ENCODE measurements around the gene ATMIN.

ATMIN gene

DNA sequence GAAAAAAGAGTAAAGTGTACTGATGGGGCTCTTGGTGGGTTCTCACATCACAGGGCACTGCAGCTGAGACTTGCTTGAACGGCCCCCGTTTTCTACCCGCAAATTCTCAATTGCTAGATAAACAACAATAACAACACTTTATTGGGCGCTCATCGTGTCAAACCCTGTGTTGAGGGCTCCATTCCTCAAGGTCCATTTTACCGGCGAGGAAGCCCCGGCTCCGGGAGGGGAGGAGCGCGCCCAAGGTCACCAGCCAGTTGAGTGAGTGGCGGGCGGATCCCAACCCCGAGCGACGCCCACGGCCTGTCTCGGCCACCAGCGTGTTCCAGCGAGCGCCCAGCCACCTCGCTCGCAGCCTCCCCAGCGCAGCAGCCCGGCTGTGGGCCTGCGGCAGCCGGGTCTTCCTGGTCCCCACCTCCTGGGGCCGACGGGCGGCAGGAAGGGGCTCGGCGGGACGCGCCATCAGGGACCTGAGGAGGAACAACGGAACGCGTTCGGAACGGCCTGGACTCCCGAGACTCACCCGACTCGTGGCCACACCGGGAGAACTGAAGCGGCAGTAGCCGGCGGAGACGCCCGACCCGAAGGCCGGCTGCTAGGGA, 29.3 kb upstream of the ATMIN start:
- peak; percentile 71 for DNase-seq

DNA sequence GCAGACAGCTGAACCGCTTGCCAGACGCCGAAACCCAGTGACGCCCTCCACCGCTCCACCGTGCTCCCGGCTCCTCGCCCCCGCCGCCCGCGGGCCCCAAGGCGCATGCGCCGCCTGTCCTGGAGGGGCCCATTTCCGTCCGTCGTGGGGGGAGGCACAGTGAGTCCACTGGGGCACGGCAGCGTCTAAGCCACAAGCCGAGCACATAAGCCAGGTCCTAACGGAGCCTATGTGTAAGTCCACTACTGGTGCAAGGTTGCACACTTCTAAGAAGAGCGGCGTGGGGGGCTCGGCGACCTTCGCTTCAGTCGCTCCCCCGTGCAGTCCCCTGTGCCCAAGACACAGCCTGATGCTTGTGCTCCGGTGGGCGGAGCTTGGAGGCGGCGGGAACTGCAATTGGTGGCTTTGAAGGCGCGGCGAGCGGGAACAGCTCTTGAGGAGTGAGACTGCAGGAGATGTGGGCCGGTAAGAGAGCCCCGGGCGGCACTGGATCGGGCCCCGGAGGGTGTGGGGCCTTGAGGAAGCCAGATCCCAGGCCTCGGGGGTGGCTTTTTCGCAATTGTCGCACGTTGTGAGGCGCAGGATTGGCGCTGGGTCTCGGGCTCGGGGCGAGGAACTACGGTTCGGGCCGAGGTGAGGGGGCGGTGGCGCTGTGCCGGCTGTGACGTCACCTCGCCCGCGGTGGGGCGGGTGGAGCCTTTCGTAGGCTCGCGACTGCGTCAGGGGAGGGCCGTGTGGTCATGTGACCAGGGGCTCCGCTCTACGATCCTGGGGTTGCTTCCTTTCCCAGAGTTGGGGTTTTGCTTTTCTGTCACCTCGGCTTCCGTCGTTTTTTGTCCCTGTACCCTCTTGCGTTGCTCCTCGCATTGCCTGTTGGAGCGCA, 28.6 kb upstream of the ATMIN start, which contains the start of the genes CENPN and CMC2:
TSS of gene CENPN (plus strand) at position 402 of the 883 bp plus-strand sequence. CDS start 4,726 bp downstream, outside the sequence.
TSS of gene CMC2 (minus strand) at position 73 of the 883 bp plus-strand sequence. CDS start 9,491 bp downstream, outside the sequence.
- DNase-seq: peak; percentile 98

DNA sequence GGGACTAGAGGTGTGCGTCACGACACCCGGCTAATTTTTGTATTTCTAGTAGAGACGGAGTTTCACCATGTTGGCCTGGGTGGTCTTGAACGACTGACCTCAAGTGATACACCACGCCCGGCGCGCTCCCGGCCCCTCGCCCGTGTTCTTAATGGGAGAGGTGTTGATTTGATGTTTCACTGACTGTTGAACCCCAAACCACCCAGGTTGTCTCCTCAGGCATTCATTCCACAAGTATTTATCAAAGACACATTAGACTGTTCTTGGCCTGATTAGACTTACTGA, 27.2 kb upstream of the ATMIN start:
- no peak for DNase-seq

DNA sequence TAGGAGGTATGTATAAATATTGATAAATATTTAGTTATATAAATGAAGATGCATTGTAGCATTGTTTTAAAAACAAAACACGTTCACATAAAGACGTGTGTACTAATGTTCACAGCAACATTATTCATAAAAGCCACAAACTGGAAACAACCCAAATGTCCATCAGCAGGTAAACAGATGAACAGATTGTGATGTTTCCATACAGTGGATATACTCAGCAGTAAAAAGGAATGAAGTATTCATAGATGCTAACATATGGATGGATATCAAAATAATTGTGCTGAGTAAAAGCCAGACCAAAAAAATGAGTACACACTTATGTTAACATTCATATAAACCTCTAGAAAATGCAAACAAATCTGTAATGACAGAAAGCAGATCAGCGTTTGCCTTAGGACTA, 22.7 kb upstream of the ATMIN start:
- DNase-seq: no peak

DNA sequence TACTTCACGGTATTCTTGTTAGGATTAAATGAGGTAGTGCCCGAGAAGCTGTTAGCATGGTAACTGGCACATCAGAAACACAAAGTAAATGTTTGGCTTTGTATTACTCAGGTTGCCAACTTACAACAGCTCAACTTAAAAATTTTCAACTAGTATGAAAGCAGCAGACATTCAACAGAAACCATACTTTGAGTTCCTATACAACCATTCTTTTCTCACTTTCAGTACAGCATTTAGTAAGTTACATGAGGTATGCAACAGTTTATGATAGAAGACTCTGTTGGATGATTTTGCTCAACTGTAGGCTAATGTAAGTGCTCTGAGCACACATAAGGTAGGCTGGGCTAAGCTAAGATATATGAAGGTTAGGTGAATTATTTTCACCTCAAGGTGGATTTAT, 21.0 kb upstream of the ATMIN start:
- DNase-seq: no peak

DNA sequence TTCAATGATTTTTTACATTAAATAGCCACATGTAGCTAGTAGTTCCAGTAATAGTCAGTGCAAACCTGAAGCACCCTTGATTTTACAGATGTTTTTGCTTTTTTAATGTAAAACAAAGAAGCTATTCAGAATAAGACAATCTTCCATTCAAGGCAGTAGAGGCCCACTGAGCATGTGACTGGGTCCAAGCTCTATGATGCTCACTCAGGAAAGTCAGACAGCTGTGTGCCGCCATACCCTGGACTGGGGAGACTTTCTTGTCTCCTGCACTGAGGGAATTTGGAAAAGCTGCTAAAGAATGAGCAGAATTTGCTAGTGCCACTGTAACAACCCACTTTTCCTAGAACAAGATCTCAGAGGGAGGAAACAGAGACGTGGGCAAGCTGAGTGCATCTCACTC, 17.1 kb upstream of the ATMIN start:
- no peak for DNase-seq

DNA sequence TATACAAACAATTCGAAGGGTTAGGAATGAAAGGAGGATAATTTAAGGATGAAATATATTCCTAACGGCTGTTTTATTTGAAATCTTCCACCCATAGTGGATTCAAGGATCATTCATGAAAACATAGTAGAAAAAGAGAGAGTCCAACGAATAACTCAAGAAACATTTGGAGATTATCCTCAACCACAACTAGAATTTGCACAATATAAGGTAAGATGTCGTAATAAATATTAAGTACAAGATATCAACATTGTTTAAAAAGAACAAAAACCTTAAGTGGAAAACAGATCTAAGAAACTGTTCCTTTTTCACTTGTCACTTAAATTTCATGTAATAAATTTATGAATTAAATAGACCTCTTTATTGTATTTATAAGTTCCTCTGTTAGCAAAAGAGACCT, 9.2 kb upstream of the ATMIN start:
- no peak for DNase-seq

DNA sequence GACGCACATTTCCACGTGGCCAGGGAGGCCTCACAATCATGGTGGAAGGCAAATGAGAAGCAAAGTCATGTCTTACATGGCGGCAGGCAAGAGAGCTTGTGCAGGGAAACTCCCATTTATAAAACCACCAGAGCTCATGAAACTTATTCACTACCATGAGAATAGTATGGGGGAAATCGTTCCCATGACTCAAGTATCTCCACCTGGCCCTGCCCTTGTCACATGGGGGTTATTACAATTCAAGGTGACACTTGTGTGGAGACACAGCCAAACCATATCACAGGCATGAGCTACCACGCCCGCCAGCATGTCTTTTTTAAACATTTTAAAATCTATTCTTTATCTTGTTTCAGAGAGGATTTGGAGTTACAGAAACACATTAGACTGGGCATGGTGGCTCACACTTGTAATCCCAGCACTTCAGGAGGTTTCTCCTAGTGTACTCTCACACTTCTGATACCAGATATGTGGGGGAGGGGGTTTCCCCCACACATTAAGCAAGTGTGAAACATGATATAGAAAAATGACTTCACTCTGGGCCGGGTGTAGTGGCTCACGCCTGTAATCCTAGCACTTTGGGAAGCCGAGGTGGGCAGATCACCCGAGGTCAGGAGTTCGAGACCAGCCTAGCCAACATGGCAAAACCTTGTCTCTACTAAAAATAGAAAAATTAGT, 5.6 kb upstream of the ATMIN start:
- no peak for DNase-seq

DNA sequence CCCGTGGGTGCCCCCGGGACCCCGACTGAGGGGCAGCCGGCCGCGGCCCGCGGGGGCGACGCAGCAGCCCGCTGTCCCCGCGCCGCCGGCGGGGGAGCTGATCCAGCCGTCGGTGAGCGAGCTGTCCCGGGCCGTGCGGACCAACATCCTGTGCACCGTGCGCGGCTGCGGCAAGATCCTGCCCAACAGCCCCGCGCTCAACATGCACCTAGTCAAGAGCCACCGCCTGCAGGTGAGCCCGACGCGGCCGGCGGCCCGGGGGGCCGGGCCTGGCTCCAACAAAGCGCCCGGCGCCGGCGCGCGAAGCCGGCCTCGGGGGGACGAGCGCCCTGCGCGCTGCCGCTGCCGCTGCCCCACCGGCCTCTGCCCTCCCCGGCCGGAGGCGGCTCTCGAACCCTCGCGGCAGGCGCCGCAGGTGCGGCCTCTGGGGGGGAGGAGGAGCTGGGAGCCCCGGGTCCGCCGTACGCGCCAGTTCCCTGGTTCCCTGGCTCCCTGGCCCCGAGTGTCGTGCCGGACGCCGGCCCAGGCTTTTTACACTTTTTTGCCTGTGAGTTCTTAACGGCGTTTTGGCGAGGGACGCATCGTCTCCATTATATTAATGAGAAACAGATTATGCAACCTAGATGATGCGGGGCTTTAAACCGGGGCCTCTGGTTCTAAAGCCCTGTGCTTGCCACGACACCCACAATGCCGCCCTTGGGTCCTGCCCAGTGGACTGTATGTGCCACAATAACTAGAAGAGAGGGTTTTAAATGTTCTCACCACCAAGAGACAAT, 521 bp downstream of the ATMIN start:
- DNase-seq: peak; percentile 51

DNA sequence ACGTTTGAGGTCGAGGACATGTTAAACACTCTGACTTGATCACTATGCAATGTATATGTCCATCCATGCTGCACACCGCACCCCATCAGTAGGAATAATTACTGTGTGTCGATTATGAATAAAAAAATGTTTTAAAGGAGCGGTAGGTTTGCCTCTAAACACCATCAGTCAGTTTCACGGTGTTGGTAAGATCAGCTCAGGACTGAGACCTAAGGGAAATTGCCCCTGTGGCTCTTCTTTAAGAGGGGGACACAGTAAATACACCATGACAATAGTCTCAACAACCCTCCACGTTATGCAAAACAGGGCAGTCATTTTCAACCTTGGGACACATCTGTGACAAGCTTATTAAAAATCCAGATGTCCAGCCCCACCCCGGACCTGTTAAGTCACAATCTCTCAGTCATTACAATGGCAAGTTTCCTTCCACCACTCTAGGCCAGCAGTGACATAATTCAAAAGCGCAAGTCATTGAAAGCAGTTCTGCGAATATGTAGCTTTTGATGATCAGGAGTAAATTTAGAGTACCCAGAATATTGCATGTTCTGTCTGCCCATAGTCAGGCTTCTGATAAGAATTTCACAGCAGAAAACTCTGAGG, 1.2 kb downstream of the ATMIN start:
- DNase-seq: no peak

DNA sequence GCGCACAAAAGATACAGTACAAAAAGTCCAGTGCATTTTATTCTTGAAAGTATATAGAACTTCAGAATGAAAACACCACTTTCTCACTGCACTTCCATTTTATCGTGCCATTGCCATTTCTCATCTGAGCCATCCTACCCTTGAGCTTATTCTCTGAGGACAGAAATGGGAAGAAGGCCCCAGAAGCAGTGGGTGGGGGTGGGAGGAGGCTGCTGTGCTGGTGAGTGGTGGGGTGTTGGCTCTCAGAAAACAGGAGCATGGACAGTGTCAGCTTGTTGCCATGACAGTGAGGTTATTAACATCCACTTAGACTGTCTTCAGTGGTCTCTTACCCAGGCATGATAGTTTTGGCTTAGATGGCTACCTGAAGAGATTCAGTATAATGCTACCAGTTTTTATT, 4.5 kb downstream of the ATMIN start:
- DNase-seq: no peak

DNA sequence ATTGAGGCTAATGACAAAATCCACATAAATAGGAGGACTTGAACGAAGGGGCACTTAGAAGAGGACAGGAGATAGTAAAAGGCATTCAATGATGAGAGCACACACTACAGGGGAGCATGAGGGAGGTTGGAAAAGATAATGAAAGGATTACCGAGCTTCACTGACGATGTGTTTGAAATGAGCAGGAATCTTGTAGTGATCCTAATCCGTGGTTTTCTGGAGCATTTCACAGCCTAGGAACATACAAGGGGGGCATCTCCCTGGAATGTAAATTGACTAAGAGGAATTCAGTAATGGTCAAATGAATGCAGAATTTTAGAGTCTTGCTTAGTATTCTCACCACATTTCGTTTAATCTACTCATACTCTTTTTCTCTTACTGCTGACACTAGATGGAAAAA, 5.2 kb downstream of the ATMIN start:
- no peak for DNase-seq

DNA sequence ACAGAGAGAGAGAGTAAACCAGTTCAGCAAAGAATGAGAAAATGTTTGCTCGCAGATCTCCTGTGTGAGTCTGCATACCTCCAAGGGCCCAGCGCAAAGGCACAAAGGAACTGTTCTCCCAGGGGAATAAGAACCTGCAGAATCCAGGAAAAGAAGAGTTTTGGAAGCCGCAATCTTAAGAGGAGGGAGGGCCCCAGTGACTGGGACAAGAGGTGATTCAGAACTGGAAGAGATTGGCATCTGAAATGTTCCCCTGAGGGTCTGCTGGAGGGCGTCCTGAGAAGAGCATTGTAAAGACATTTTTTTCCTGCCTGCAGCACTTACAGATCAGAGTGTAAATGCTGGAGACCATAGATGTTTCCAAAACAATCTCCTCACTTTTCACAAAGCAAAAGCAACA, 6.1 kb downstream of the ATMIN start:
- DNase-seq: no peak

DNA sequence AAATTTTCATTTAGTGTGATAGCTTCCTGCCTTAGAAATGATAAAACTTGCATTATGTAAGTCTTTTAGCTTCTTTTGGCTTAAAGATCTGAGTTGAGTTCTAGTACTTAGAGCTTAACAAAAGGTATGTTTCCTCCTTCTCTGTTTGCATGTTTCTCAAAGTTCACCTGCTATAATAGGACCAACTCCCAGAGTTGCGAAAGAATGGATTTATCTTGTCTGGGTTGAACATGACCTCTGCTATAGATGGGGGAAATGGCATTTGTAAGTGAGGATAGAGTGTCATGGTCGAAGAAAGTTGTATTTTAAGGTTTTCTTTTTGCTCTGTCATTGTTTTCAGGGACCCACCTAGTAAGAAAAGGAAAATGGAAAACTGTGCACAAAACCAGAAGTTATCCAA, 7.2 kb downstream of the ATMIN start:
- no peak for DNase-seq

DNA sequence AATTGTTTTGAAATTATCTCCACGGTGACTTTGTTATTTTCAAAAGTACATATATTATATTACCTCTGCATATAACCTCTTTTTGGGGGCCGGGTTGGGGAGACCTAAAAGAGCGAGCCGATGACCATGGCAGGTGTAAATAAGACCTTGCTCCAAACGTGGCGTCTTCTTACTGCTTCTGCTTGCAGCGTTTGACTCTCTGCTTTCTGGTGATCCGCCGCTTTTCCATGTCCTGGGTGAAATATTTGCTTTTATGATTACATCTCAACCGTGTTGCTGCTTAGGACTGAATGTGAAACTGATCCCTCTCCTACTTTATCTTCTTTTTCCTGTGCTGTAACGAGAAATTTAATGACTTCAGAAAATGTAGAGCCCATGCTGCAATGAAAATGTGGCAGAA, 18.1 kb downstream of the ATMIN start:
- no peak for DNase-seq

DNA sequence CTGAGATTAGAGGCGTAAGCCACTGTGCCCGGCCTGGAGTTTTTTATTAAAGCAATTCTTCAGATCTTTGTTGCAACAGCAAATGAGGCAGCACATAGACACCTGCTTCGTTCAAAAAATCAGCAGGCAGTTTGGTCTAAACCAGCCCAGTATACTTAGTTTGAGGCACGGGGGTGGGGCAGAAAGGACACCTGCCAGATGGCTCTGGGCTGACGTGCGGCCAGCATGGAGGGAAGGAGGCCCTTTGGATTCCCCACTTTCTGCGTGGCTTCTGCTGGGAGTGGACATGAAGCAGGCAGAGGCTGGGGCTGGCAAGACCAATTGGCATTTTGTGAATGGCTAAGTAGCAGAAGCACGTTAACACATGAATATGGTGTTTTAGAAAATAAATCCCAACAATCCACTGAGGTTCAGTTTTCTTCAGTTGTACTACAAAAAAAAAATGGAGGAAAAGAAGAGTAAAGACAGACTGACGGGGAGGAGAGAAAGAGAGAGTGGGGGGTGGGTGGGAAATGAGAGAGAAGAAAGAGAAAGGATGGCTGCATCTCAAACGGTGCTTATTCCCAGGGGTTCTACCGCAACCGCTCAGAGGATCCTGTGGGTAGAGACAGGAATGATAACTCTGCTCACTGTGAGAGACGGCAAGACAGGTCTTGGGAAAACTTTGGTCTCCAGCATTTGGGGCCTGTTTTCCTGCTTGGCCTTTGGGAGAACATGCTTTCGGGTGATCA, 25.1 kb downstream of the ATMIN start:
- DNase-seq: no peak

DNA sequence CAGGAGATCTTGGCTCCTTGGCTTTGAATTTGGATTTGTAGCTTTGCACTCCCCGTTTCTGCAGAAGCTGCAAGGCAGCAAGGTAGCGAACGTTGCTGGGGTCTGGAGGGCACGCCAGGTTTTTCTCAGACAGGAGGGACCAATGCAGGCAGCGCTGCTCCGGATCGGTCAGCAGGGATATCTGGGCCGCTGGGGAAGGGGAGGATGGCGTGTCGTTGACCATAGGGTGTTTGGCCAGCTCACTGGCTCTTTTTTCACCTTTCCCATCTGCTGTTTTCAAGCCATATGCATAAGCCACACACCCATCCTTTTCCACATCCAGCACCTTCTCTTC, 25.6 kb downstream of the ATMIN start:
- no peak for DNase-seq

DNA sequence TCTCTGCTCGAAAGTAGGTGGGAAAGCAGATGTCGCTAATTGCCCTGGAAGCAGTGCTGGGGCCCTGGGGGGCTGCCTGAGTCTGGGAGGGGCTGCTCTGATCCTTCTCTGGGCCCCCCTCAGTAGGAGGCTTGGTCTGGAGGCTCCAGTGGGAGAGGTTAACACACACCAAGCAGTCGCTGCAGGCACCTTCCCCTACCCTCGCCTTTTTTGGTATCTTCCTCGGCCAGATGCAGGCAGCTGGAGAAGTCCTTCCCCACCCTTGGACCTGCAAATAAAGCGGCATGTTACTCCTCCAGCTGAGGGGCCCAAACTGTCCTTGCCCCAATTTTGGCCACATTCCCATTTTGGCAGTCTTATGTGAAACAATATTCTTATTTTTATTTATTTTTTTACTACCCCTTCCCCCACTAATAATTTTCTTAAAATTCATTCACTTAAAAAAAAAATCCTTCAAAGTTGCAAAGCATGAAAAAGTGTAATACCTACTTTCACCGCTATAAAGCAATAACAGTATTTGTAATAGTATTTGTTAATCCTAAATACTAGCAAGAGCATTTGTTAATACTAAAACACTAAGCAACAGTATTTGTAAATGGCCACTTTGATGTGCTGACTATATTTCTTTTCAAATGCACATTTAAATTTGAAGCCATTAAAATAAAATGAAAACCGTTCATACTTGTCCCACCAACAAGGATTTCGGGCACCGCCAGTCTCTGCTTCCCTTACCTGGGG, 26.4 kb downstream of the ATMIN start:
- no peak for DNase-seq

DNA sequence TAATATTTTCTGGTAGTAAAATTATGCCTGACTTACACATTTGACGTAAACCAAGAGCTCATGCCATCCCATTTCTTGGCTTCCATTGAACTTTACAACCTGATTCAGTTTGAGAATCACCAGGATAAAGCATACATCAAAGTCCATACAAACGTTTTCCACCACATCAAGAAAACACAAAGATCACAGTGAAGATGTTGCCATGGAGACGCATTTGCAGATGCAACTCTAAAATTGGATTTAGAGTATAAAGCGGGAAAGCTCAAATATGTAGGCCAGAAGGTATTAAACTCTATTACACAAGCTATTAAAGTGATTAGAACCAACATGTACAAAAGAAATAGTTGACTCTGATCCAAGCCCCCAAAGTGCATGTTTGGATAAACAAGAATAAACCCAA, 31.0 kb downstream of the ATMIN start:
- DNase-seq: no peak

DNA sequence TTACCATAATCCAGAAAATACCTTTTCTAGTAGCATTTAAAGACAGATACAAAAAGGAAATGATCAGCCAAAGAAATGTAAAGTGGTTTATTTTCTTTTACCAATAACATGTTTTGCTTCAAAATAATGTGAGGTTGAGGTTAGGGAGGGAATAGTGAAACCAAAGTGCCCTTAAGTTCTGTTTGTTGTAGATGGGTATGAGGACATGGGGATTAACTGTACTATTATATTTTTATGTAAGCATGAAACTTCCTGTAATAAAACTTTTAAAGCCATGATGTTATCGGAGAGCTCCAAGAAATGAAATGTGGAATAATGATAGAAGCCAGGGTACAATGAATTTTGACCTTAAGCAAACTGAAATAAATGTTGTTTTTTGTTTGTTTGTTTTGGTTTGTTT, 31.5 kb downstream of the ATMIN start:
- DNase-seq: no peak

DNA sequence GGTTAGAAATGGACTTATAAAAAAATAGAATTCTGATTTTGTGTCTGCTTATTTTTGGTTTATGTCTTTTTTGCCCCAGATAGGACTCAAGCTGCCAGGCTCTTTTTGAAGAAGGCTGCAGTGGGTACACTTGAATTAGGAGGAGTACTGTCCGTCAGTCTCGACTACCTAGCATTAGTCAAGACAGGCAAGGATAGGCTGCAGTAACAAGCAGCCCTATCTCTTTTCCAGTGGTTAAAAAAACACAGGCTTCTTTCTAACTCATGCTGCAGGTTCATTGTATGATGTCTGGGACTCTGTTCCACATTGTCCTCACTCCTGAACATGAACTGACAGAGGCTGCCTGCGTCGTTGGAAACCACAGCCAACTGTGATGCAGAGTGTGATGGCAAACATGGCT, 33.4 kb downstream of the ATMIN start:
- no peak for DNase-seq

DNA sequence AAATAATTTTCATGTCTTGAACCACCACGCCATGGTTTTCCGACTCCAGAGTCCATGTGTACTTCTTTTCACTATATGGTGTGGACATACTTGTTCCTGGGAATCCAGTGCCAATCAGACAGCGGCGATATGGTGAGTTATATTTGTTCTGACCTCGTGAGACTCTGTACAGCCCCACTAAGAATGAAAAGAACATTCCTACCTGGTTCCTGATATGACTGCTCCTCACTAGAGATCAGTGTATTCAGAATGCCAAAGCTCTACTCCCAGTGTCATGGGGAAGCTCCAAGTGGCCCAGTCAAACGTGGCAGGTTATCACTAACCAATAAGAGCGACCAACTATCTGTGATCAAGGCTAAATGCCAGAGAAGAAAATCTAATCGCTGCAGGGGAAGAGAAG, 35.3 kb downstream of the ATMIN start:
- DNase-seq: no peak
